HL-60 (cell line): ENCODE measurements around the gene SMAD6.

Source experiments
- CTCF ChIP-seq: IDR thresholded peaks from one replicate; pipeline ENCODE4 v1.5.1; 2011; ENCODE audit warnings: low read length, control low read depth, inconsistent platforms; ENCODE audit not compliant: insufficient read depth
- GABPA ChIP-seq: IDR thresholded peaks from 2 replicates; pipeline ENCODE4 v1.6.1; 2012; ENCODE audit warnings: low read depth
- POLR2AphosphoS5 ChIP-seq: IDR thresholded peaks from 2 replicates; pipeline ENCODE4 v1.6.1; 2012; ENCODE audit warnings: low read depth
- REST ChIP-seq: IDR thresholded peaks from 2 replicates; pipeline ENCODE4 v1.6.1; 2012; ENCODE audit warnings: low read depth; ENCODE audit not compliant: insufficient replicate concordance
- SPI1 ChIP-seq: IDR thresholded peaks from 2 replicates; pipeline ENCODE4 v1.6.1; 2012; ENCODE audit warnings: low read depth, mild to moderate bottlenecking, borderline replicate concordance

GRCh38 chr15:66773129-66773873 lies 71.3 kb downstream of the SMAD6 start:
- TF ChIP-seq CTCF (no peak), REST (no peak), GABPA (no peak), POLR2AphosphoS5 (no peak), SPI1 (no peak)
